Measurements from ENCODE around the gene PRDX5. TPM values are rescaled to one million over a fixed set of nuclear protein-coding genes. Genes with fewer than 3 reads are reported as not detected.
A peak's percentile ranks its signal among the peaks of the same experiment; 100 is the strongest.

Gene PRDX5
- polyA plus RNA-seq, 1 experiment = 383 TPM

DNA sequence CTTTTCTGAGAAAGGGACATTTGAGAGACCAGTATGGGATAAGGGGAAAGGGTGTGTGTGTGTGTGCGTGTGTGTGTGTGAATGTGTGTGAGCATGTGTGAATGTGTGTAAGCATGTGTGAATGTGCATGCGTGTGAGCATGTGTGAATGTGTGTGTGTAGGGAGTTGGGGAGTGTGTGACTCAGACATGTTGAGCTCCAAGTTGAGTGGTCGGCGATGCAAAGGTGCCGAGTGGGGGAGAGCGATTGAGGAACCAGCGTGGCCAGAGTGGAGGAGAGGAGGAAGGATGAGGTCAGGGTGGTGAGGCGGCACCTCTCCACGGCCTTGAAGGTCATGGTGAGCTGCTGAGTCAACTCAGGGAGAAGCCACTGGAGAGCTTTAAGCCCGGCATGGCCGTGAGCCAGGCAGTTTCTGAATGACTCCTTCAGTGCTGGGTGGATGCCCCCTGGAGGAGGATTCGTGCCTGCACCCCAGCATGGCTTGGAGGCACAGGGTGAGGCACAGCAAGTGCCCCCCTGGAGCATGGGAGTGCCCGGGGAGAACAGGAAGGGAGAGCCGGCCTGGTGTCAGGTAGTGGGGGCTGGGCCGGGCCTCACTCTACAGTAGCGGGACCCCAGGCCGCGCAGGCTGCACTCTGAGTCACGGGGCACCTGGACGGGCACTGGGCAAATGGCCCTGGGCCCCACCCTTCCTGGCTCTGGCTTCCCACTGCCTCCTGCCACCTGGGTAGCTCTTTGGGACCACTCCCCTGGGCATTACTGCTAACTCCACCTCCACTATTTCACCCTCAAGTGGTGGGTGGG lies 13.8 kb downstream of the PRDX5 start:
- Histone ChIP-seq H3K4me3 (ENCODE audit: low read depth, low read length) (no peak overlapping the region), H3K27ac (ENCODE audit: low read depth, low read length) (no peak overlapping the region), H3K9me3 (ENCODE audit: control insufficient read depth, insufficient read depth, low read length) (no peaks in the 10 kb centered on the region), H3K27me3 (ENCODE audit: control insufficient read depth, insufficient read depth, low read length) (peaks cover 3% of the 10 kb centered on the region)
- ChIA-PET POLR2A (interaction anchor here (1.0 to 2.4 kb wide), 2 partner anchors 11 to 14 kb away, joined by 9 to 12 read pairs; partner anchors contain the start of genes PRDX5 and TRMT112), CTCF (interaction anchor here (0.7 to 3.8 kb wide), 10 partner anchors 10 to 127 kb away, joined by 3 to 23 read pairs (median 6); partner anchors contain the start of genes PLCB3, PRDX5 and TRMT112)
- TF ChIP-seq, protein P1, sequence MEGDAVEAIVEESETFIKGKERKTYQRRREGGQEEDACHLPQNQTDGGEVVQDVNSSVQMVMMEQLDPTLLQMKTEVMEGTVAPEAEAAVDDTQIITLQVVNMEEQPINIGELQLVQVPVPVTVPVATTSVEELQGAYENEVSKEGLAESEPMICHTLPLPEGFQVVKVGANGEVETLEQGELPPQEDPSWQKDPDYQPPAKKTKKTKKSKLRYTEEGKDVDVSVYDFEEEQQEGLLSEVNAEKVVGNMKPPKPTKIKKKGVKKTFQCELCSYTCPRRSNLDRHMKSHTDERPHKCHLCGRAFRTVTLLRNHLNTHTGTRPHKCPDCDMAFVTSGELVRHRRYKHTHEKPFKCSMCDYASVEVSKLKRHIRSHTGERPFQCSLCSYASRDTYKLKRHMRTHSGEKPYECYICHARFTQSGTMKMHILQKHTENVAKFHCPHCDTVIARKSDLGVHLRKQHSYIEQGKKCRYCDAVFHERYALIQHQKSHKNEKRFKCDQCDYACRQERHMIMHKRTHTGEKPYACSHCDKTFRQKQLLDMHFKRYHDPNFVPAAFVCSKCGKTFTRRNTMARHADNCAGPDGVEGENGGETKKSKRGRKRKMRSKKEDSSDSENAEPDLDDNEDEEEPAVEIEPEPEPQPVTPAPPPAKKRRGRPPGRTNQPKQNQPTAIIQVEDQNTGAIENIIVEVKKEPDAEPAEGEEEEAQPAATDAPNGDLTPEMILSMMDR (IDR thresholded peaks at IDR 0.05; ENCODE audit: low read depth, low read length) = peak; percentile 63
- DNase-seq (ENCODE audit: low read depth, low spot score) = peak; percentile 38

DNA sequence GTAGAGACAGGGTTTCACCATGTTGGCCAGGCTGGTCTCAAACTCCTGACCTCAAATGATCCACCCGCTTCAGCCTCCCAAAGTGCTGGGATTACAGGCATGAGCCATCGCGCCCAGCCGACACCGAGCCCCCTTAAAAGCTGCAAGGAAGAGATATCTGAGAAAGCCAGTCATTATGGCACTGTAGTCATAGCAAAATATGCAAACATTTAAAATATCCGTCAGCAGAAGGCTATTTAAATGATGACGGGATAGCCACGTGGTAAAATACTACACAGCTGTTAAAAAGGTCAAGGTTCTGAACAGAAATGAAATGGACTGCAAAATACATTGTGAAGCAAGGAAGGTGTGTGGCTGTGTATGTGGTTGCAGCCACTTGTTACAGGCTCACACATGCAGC lies 15.6 kb downstream of the PRDX5 start:
- ChIA-PET CTCF (interaction anchor here (1.5 to 3.8 kb wide), 3 partner anchors 8 to 21 kb away, joined by 3 to 21 read pairs (median 19); no protein-coding TSS in a partner anchor), POLR2A (no interaction called here)
- no peak for DNase-seq (ENCODE audit: low read depth, low spot score)
- Histone ChIP-seq H3K9me3 (ENCODE audit: control insufficient read depth, insufficient read depth, low read length) (no peaks in the 10 kb centered on the region), H3K4me3 (ENCODE audit: low read depth, low read length) (no peak overlapping the region), H3K27me3 (ENCODE audit: control insufficient read depth, insufficient read depth, low read length) (peaks cover 3% of the 10 kb centered on the region), H3K27ac (ENCODE audit: low read depth, low read length) (no peak overlapping the region)
- TF ChIP-seq, protein P1 (IDR thresholded peaks at IDR 0.05; ENCODE audit: low read depth, low read length) = no peak

DNA sequence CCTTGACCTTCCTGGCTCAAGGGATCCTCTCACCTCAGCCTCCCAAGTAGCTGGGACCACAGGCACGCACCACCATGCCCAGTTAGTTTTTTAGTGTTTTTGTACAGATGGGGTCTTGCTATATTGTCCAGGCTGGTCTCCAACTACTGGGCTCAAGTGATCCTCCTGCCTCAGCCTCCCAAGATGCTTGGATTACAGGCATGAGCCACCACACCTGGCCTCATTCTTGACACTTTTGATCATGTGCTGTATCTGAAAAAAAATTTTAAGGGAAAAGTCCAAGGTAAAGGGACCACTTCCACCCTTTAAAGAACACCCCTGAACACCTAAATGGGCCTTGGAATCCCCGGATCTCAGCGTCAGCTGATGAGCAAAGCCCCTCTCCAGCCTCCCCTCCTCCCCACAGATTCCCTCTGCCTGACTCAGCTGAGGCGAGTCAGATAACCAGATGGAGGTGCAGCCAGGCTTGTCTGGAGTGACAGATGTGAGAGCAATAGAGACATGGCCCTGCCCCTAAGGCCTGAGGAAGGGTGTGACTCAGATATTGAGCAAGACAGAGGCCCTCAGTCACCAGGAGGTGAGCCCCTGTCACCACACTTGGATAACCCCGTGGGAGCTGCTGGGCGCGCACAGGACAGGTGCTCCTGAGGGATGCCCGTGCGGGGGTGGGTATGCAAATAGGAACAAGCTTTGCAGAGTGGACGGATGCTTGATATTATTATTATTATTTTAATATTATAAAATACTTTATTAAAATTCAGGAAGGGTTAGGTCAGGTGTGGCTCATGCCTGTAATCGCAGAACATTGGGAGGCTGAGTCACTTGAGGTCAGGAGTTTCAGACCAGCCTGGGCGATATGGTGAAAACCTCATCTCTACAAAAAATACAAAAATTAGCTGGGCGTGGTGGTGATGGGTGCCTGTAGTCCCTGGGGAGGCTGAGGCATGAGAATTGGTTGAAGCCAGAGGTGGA lies 17.1 kb downstream of the PRDX5 start:
- ChIA-PET POLR2A (interaction anchor here (1.5 kb wide), 1 partner anchor 18 kb away, joined by 6 read pairs; the partner anchor contains the start of genes PRDX5 and TRMT112), CTCF (interaction anchor here (1.2 kb wide), 1 partner anchor 20 kb away, joined by 3 read pairs; no protein-coding TSS in a partner anchor)
- TF ChIP-seq, protein P1 (IDR thresholded peaks at IDR 0.05; ENCODE audit: low read depth, low read length) = no peak
- DNase-seq (ENCODE audit: low read depth, low spot score) = peak; percentile 75
- Histone ChIP-seq H3K27ac (ENCODE audit: low read depth, low read length) (peak overlapping the region; percentile 47), H3K27me3 (ENCODE audit: control insufficient read depth, insufficient read depth, low read length) (no peaks in the 10 kb centered on the region), H3K9me3 (ENCODE audit: control insufficient read depth, insufficient read depth, low read length) (no peaks in the 10 kb centered on the region; the same call in 1 of the 2 replicates), H3K4me3 (ENCODE audit: low read depth, low read length) (no peak overlapping the region)

DNA sequence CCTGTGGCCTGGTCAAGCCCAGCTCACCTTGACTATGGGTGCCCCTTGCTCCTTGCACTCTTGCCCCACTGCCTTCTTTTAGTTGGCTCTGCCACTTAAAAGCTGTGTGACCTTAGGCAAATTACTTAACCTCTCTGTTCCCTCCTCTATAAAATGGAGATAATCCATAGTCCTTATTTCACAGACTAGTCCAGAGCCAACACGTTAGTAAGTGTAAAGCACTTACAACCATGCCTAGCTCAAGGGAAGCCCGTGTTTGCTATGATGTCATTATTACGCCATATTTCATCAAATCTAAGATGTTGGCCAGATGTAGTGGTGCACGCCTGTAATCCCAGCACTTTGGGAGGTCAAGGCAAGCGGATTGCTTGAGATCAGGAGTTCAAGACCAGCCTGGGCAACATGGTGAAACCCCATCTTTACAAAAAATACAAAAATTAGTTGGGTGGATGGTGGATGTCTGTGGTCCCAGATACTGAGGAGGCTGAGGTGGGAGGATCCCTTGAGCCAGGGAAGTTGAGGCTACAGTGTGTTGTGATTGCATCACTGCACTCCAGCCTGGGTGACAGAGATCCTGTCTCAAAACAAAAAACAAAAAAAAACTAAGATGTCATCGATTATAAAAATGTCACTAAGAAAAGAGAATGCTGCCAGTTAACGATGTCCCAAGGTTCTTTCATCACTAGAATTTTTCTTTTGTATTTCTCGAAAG lies 19.8 kb downstream of the PRDX5 start:
- POLR2A ChIA-PET = interaction anchor here (1.3 kb wide), 1 partner anchor 20 kb away, joined by 3 read pairs; the partner anchor contains the start of genes PRDX5 and TRMT112
- no peak overlapping the region for H3K4me3 ChIP-seq (ENCODE audit: low read depth, low read length)
- H3K27me3 ChIP-seq (ENCODE audit: control insufficient read depth, insufficient read depth, low read length) = no peaks in the 10 kb centered on the region
- H3K9me3 ChIP-seq (ENCODE audit: control insufficient read depth, insufficient read depth, low read length) = peaks cover 4% of the 10 kb centered on the region; the same call in 1 of the 2 replicates
- TF ChIP-seq, protein P1 (IDR thresholded peaks at IDR 0.05; ENCODE audit: low read depth, low read length) = no peak
- no peak for DNase-seq (ENCODE audit: low read depth, low spot score)
- H3K27ac ChIP-seq (ENCODE audit: low read depth, low read length) = no peak overlapping the region
- CTCF ChIA-PET = interaction anchor here (1.0 to 2.0 kb wide), 4 partner anchors 11 to 111 kb away, joined by 3 to 10 read pairs (median 4); partner anchors contain the start of gene TRMT112

All from AG04450 (cell line).